GM23338 (cell line): ENCODE results near the gene IGFBPL1. TPM values are rescaled to one million over a fixed set of nuclear protein-coding genes. Genes with fewer than 3 reads are reported as not detected.

Source experiments
- ATAC-seq: fragments of 200-7000 bp; cut with Tn5 transposase; 3 replicates; pipeline ENCODE4 v1.9.1; 2020
- DNase-seq: peaks from one replicate; pipeline ENCODE4 v3.0.0-alpha.2; 2015; ENCODE audit warnings: low spot score
- H2AFZ ChIP-seq: fragments of 200-600 bp; sonication (generic); 2 replicates; pipeline ENCODE4 v1.8.0; 2016; ENCODE audit warnings: antibody characterized with exemption, mild to moderate bottlenecking, moderate library complexity
- H3F3A ChIP-seq: fragments of 200-600 bp; sonication (generic); replicated peaks from 2 replicates; pipeline ENCODE4 v1.8.0; 2017; ENCODE audit warnings: antibody characterized with exemption, mixed run types, low read depth
- H3K27ac ChIP-seq: fragments of 200-600 bp; sonication (generic); 2 replicates; pipeline ENCODE4 v1.6.1; 2016; ENCODE audit warnings: low read depth
- H3K27me3 ChIP-seq: fragments of 200-600 bp; sonication (generic); 2 replicates; pipeline ENCODE4 v1.8.0; 2016; ENCODE audit warnings: mild to moderate bottlenecking, mixed run types, moderate library complexity; ENCODE audit not compliant: insufficient read depth
- H3K36me3 ChIP-seq: fragments of 200-600 bp; sonication (generic); 2 replicates; pipeline ENCODE4 v1.8.0; 2016; ENCODE audit warnings: mild to moderate bottlenecking; ENCODE audit not compliant: insufficient read depth
- H3K4me1 ChIP-seq: fragments of 200-600 bp; sonication (generic); 2 replicates; pipeline ENCODE4 v1.8.0; 2016; ENCODE audit warnings: mild to moderate bottlenecking, moderate library complexity; ENCODE audit not compliant: insufficient read depth
- H3K4me2 ChIP-seq: fragments of 200-600 bp; sonication (generic); 2 replicates; pipeline ENCODE4 v1.7.1; 2017; ENCODE audit warnings: mixed run types
- H3K4me3 ChIP-seq: fragments of 200-600 bp; sonication (generic); 2 replicates; pipeline ENCODE4 v1.6.1; 2016; ENCODE audit warnings: mixed run types
- H3K79me2 ChIP-seq: fragments of 200-600 bp; sonication (generic); replicated peaks from 2 replicates; pipeline ENCODE4 v1.8.0; 2017; ENCODE audit warnings: mild to moderate bottlenecking; ENCODE audit not compliant: insufficient read depth
- H3K9me2 ChIP-seq: fragments of 200-600 bp; sonication (generic); 2 replicates; pipeline ENCODE4 v1.8.0; 2017; ENCODE audit not compliant: insufficient read depth
- H4K20me1 ChIP-seq: fragments of 200-600 bp; sonication (generic); replicated peaks from 2 replicates; pipeline ENCODE4 v1.8.0; 2017; ENCODE audit warnings: mild to moderate bottlenecking; ENCODE audit not compliant: insufficient read depth
- H3K27ac Mint-ChIP-seq: 2 replicates; pipeline ENCODE4 v1.8.0; 2020; ENCODE audit warnings: inconsistent platforms, mild to moderate bottlenecking, moderate library complexity, mixed read lengths
- H3K27me3 Mint-ChIP-seq: 3 replicates; pipeline ENCODE4 v1.8.0; 2022; ENCODE audit warnings: low read depth, mild to moderate bottlenecking, moderate library complexity, mixed read lengths, inconsistent platforms; ENCODE audit not compliant: insufficient read depth, poor library complexity
- H3K36me3 Mint-ChIP-seq: 3 replicates; pipeline ENCODE4 v1.8.0; 2021; ENCODE audit warnings: low read depth, mild to moderate bottlenecking, inconsistent platforms, moderate library complexity, mixed read lengths
- H3K4me1 Mint-ChIP-seq: 3 replicates; pipeline ENCODE4 v1.8.0; 2020; ENCODE audit warnings: mild to moderate bottlenecking, inconsistent platforms, mixed read lengths
- H3K4me3 Mint-ChIP-seq: 3 replicates; pipeline ENCODE4 v1.8.0; 2021; ENCODE audit warnings: moderate library complexity, mild to moderate bottlenecking, inconsistent platforms, mixed read lengths
- H3K9me3 Mint-ChIP-seq: 3 replicates; pipeline ENCODE4 v1.8.0; 2020; ENCODE audit warnings: moderate library complexity, mild to moderate bottlenecking, inconsistent platforms, mixed read lengths
- JUNB ChIP-seq: IDR thresholded peaks from one replicate; pipeline ENCODE4 v1.6.1; 2016; ENCODE audit warnings: antibody characterized with exemption; ENCODE audit not compliant: unreplicated experiment
- STAT1 ChIP-seq: IDR thresholded peaks from one replicate; pipeline ENCODE4 v1.6.1; 2016; ENCODE audit warnings: antibody characterized with exemption; ENCODE audit not compliant: unreplicated experiment
- polyA plus RNA-seq: library from polyadenylated mRNA; unstranded; fragments of >200 nt; fragmentation: Nextera tagmentation; extraction: Ambion mirVana; gene quantifications from 2 replicates; pipeline ENCODE4 v1.2.1, GENCODE V29; 2016
- total RNA-seq: library from RNA; depleted of rRNA; stranded (reverse); fragments of >200 nt; shearing (Covaris generic); gene quantifications from 2 replicates; pipeline ENCODE4 v1.2.3, GENCODE V29; 2014
- TF ChIP-seq, protein P1 (sequence below), 2 experiments: fragments of 200-600 bp in 1 of 2; sonication (generic) in 1 of 2; conservative IDR thresholded peaks; 2 replicates each; pipeline versions ENCODE4 v1.5.1 to v1.6.1; 2016 to 2017; ENCODE audit warnings: antibody characterized with exemption in 2 of 2, low read depth in 2 of 2, mild to moderate bottlenecking in 2 of 2, moderate library complexity in 1 of 2
- TF ChIP-seq, protein P2 (sequence below): IDR thresholded peaks from 2 replicates; pipeline ENCODE4 v1.6.1; 2016; ENCODE audit warnings: antibody characterized with exemption
- TF ChIP-seq, protein P3 (sequence below): IDR thresholded peaks from one replicate; pipeline ENCODE4 v1.6.1; 2018; ENCODE audit warnings: antibody characterized with exemption; ENCODE audit not compliant: unreplicated experiment

The IGFBPL1 gene
- total and polyA plus RNA-seq, 2 experiments from 2014 or later = 9.4 to 75.6 TPM

DNA sequence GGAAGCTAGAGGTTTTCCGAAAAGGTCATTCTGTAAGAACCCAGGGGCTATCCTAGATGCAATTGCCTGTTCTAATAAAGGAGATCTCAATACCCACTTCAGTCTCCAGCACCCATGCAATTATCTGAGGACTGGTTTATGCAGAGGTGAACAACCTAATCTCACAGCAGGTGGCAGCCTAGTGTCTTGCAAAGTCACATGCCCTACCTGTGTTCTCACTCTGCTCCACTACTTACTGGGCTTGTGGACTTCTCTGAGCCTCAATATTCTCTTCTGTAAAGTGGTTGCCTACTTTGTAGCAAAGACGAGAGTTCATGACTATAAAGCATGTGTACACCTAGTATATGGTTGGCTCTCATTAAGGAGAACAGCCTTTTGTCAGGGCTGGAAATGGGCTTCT lies 52.8 kb downstream of the IGFBPL1 start:
- no peaks in the 10 kb centered on the region for H3K9me2 ChIP-seq
- no peaks in the 10 kb centered on the region for H3K4me1 ChIP-seq
- H3K4me3 Mint-ChIP-seq = no peak overlapping the region
- no peak overlapping the region for H3K27ac ChIP-seq
- no peak overlapping the region for H3K4me2 ChIP-seq
- no peaks in the 10 kb centered on the region for H3K79me2 ChIP-seq
- H3K27ac Mint-ChIP-seq = no peak overlapping the region
- no peaks in the 10 kb centered on the region for H3K9me3 Mint-ChIP-seq
- ATAC-seq = peak; percentile 50; the same call in 2 of the 3 replicates
- no peaks in the 10 kb centered on the region for H4K20me1 ChIP-seq
- H3F3A ChIP-seq = no peaks in the 10 kb centered on the region
- TF ChIP-seq, protein P1, sequence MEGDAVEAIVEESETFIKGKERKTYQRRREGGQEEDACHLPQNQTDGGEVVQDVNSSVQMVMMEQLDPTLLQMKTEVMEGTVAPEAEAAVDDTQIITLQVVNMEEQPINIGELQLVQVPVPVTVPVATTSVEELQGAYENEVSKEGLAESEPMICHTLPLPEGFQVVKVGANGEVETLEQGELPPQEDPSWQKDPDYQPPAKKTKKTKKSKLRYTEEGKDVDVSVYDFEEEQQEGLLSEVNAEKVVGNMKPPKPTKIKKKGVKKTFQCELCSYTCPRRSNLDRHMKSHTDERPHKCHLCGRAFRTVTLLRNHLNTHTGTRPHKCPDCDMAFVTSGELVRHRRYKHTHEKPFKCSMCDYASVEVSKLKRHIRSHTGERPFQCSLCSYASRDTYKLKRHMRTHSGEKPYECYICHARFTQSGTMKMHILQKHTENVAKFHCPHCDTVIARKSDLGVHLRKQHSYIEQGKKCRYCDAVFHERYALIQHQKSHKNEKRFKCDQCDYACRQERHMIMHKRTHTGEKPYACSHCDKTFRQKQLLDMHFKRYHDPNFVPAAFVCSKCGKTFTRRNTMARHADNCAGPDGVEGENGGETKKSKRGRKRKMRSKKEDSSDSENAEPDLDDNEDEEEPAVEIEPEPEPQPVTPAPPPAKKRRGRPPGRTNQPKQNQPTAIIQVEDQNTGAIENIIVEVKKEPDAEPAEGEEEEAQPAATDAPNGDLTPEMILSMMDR (conservative IDR thresholded peaks at IDR 0.05; ENCODE audit: low read depth in 2 of 2) = peak in 1 of 2 experiments; percentile 48; a peak in 2 of 4 replicates
- TF ChIP-seq JUNB = no peak
- peaks cover 11% of the 10 kb centered on the region for H3K27me3 Mint-ChIP-seq
- H3K27me3 ChIP-seq = no peaks in the 10 kb centered on the region
- DNase-seq = no peak
- no peaks in the 10 kb centered on the region for H3K36me3 Mint-ChIP-seq
- no peak overlapping the region for H2AFZ ChIP-seq
- H3K4me3 ChIP-seq = no peak overlapping the region
- H3K4me1 Mint-ChIP-seq = no peaks in the 10 kb centered on the region
- H3K36me3 ChIP-seq = no peaks in the 10 kb centered on the region

DNA sequence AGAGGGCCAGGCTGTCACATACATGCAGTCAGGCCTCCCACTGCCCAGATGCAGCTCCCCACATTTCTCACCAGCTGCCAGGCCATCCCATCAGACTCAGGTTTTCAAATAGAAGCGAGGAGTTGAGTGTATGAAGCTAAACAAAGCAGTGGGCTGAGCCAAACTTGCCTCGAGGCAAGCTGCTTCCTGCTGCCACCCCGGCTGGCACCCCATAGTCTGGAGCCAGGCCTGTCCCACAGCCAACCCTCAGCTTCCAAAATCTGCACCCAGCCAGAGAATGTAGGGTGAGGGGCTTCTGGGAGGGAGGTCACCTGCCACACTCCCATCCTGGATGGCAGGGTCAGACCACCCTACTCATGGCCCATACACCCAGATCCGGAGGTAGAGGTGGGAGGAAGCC lies 54.1 kb downstream of the IGFBPL1 start:
- ATAC-seq (no peak), DNase-seq (no peak)
- no peaks in the 10 kb centered on the region for H4K20me1 ChIP-seq
- Mint-ChIP-seq H3K9me3 (no peaks in the 10 kb centered on the region), H3K4me1 (no peaks in the 10 kb centered on the region), H3K27me3 (peaks cover 10% of the 10 kb centered on the region), H3K36me3 (no peaks in the 10 kb centered on the region), H3K27ac (no peak overlapping the region), H3K4me3 (no peak overlapping the region)
- H3K27me3 ChIP-seq = no peaks in the 10 kb centered on the region
- TF ChIP-seq, protein P1 (conservative IDR thresholded peaks at IDR 0.05; ENCODE audit: low read depth in 2 of 2) = no peak
- TF ChIP-seq, protein P2, sequence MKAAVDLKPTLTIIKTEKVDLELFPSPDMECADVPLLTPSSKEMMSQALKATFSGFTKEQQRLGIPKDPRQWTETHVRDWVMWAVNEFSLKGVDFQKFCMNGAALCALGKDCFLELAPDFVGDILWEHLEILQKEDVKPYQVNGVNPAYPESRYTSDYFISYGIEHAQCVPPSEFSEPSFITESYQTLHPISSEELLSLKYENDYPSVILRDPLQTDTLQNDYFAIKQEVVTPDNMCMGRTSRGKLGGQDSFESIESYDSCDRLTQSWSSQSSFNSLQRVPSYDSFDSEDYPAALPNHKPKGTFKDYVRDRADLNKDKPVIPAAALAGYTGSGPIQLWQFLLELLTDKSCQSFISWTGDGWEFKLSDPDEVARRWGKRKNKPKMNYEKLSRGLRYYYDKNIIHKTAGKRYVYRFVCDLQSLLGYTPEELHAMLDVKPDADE = no peak
- TF ChIP-seq JUNB (no peak), STAT1 (no peak)
- TF ChIP-seq, protein P3, sequence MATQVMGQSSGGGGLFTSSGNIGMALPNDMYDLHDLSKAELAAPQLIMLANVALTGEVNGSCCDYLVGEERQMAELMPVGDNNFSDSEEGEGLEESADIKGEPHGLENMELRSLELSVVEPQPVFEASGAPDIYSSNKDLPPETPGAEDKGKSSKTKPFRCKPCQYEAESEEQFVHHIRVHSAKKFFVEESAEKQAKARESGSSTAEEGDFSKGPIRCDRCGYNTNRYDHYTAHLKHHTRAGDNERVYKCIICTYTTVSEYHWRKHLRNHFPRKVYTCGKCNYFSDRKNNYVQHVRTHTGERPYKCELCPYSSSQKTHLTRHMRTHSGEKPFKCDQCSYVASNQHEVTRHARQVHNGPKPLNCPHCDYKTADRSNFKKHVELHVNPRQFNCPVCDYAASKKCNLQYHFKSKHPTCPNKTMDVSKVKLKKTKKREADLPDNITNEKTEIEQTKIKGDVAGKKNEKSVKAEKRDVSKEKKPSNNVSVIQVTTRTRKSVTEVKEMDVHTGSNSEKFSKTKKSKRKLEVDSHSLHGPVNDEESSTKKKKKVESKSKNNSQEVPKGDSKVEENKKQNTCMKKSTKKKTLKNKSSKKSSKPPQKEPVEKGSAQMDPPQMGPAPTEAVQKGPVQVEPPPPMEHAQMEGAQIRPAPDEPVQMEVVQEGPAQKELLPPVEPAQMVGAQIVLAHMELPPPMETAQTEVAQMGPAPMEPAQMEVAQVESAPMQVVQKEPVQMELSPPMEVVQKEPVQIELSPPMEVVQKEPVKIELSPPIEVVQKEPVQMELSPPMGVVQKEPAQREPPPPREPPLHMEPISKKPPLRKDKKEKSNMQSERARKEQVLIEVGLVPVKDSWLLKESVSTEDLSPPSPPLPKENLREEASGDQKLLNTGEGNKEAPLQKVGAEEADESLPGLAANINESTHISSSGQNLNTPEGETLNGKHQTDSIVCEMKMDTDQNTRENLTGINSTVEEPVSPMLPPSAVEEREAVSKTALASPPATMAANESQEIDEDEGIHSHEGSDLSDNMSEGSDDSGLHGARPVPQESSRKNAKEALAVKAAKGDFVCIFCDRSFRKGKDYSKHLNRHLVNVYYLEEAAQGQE = no peak
- H3K4me2 ChIP-seq = no peak overlapping the region
- no peaks in the 10 kb centered on the region for H3K4me1 ChIP-seq
- no peak overlapping the region for H2AFZ ChIP-seq
- no peaks in the 10 kb centered on the region for H3K79me2 ChIP-seq
- no peaks in the 10 kb centered on the region for H3K36me3 ChIP-seq
- no peak overlapping the region for H3K4me3 ChIP-seq
- H3K9me2 ChIP-seq = no peaks in the 10 kb centered on the region
- no peaks in the 10 kb centered on the region for H3F3A ChIP-seq
- no peak overlapping the region for H3K27ac ChIP-seq
